ENCODE data around the gene CLEC16A. TPM values are rescaled to one million over a fixed set of nuclear protein-coding genes. Genes with fewer than 3 reads are reported as not detected.
"Not testable (repeated sequence)": the region's sequence is repeated elsewhere in the genome, so short reads cannot be mapped to it uniquely, and the experiment has no call there.

The CLEC16A gene
- polyA plus RNA-seq, 2 donors, result 9.0 to 12.5 TPM

- peak overlapping the region; percentile 28 to 53 for H3K27ac ChIP-seq (ENCODE audit: low read depth in 2 of 2, low read length in 1 of 2)
- 69 to 73% methylated on average over 7 of the region's 7 CpGs for WGBS, 2 donors
- H3K27me3 ChIP-seq (ENCODE audit: control insufficient read depth in 1 of 2, insufficient read depth in 2 of 2, low read length in 2 of 2), result no peaks in the 10 kb centered on the region
- no peak overlapping the region for H3K4me3 ChIP-seq (ENCODE audit: low read depth in 1 of 2, low read length in 2 of 2)
- peaks cover 0 to 3% of the 10 kb centered on the region in 2 donors for H3K36me3 ChIP-seq (ENCODE audit: control insufficient read depth in 2 of 2, insufficient read depth in 2 of 2, low read length in 1 of 2)
- no peaks in the 10 kb centered on the region for H3K9me3 ChIP-seq (ENCODE audit: control insufficient read depth in 2 of 2, insufficient read depth in 1 of 2, low read depth in 1 of 2, low read length in 1 of 2)
- peaks cover 5 to 6% of the 10 kb centered on the region in 2 donors for H3K4me1 ChIP-seq (ENCODE audit: control insufficient read depth in 2 of 2, insufficient read depth in 2 of 2, low read length in 1 of 2)
Measured at GRCh38 chr16:11099672-11100205, 155.4 kb downstream of the CLEC16A start.

- peaks cover 5 to 6% of the 10 kb centered on the region in 2 donors for H3K4me1 ChIP-seq (ENCODE audit: control insufficient read depth in 2 of 2, insufficient read depth in 2 of 2, low read length in 1 of 2)
- WGBS, 2 donors, result 44 to 45% methylated on average over 6 of the region's 6 CpGs
Measured at GRCh38 chr16:11100239-11100750, 155.9 kb downstream of the CLEC16A start.

DNA sequence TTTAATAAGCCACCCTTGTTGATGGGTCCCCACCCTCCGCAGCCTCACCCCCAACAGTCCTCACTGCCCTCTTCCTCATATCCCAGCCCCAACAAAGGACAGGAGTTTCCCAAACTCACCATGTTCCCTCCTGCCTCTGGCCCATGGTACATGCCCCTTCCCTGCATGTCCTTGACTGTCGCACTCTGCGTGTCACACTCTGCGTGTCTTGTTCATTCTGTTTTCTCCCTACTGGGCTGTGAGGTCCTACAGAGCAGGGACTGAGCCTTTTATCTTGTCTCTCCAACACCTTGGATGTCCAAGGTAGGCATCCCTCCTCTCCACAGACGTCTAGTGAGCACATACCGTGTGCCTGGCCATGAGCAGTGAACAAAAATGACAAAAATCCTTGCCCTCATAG, 156.9 kb downstream of the CLEC16A start:
- Histone ChIP-seq H3K9me3 (ENCODE audit: control insufficient read depth in 2 of 2, insufficient read depth in 1 of 2, low read depth in 1 of 2, low read length in 1 of 2) (no peaks in the 10 kb centered on the region), H3K27me3 (ENCODE audit: control insufficient read depth in 1 of 2, insufficient read depth in 2 of 2, low read length in 2 of 2) (no peaks in the 10 kb centered on the region), H3K36me3 (ENCODE audit: control insufficient read depth in 2 of 2, insufficient read depth in 2 of 2, low read length in 1 of 2) (peaks cover 0 to 3% of the 10 kb centered on the region in 2 donors), H3K27ac (ENCODE audit: low read depth in 2 of 2, low read length in 1 of 2) (no peak overlapping the region), H3K4me3 (ENCODE audit: low read depth in 1 of 2, low read length in 2 of 2) (no peak overlapping the region), H3K4me1 (ENCODE audit: control insufficient read depth in 2 of 2, insufficient read depth in 2 of 2, low read length in 1 of 2) (peaks cover 5 to 9% of the 10 kb centered on the region in 2 donors)
- WGBS, 2 donors, result 88 to 96% methylated on average over 6 of the region's 6 CpGs

More at GRCh38 chr16:11100239-11100750, 155.9 kb downstream of the CLEC16A start:
- Histone ChIP-seq H3K4me3 (ENCODE audit: low read depth in 1 of 2, low read length in 2 of 2) (no peak overlapping the region), H3K27me3 (ENCODE audit: control insufficient read depth in 1 of 2, insufficient read depth in 2 of 2, low read length in 2 of 2) (no peaks in the 10 kb centered on the region), H3K36me3 (ENCODE audit: control insufficient read depth in 2 of 2, insufficient read depth in 2 of 2, low read length in 1 of 2) (peaks cover 0 to 3% of the 10 kb centered on the region in 2 donors), H3K9me3 (ENCODE audit: control insufficient read depth in 2 of 2, insufficient read depth in 1 of 2, low read depth in 1 of 2, low read length in 1 of 2) (no peaks in the 10 kb centered on the region), H3K27ac (ENCODE audit: low read depth in 2 of 2, low read length in 1 of 2) (peak overlapping the region; percentile 50 to 53)

DNA sequence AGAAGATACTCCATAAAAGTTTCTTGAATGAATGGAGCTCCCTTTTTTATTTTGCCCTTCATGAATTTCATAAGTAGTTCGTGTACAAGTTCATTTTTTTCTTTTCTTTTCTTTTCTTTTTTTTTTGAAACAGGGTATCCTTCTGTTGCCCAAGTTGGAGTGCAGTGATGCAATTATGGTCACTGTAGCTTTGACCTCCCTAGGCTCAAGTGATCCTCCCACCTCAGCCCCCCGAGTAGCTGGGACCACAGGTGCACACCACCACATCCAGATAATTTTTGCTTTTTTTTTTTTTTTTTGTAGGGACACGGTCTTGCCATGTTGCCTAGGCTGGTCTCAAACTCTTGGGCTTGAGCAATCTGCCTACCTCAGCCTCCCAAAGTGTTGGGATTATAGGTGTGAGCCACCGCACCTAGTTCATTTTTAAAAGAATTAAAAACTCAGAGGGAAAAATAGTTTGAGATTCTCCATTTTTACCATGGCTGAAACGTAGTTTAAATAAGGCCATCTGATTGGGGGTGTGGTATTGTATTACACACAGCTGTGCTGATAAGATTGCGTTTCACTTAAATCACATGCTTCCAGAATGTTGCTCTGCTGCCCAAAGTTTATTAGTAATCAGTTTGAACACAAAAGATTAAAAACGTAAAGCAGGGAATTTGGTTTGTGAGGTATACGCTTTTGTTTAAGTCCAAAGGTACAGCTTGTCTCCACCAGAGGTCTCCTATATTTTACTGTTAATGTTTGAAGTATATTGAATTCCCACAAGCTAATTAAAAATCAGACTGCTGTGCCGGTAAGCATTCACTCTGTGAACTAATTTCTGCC, 157.5 kb downstream of the CLEC16A start:
- Histone ChIP-seq H3K9me3 (ENCODE audit: control insufficient read depth in 2 of 2, insufficient read depth in 1 of 2, low read depth in 1 of 2, low read length in 1 of 2) (no peaks in the 10 kb centered on the region), H3K27me3 (ENCODE audit: control insufficient read depth in 1 of 2, insufficient read depth in 2 of 2, low read length in 2 of 2) (no peaks in the 10 kb centered on the region), H3K4me1 (ENCODE audit: control insufficient read depth in 2 of 2, insufficient read depth in 2 of 2, low read length in 1 of 2) (peaks cover 5 to 9% of the 10 kb centered on the region in 2 donors), H3K4me3 (ENCODE audit: low read depth in 1 of 2, low read length in 2 of 2) (no peak overlapping the region), H3K27ac (ENCODE audit: low read depth in 2 of 2, low read length in 1 of 2) (no peak overlapping the region), H3K36me3 (ENCODE audit: control insufficient read depth in 2 of 2, insufficient read depth in 2 of 2, low read length in 1 of 2) (peaks cover 0 to 3% of the 10 kb centered on the region in 2 donors)
- 61 to 78% methylated on average over 9 of the region's 9 CpGs for WGBS, 2 donors

- Histone ChIP-seq H3K4me1 (ENCODE audit: control insufficient read depth in 2 of 2, insufficient read depth in 2 of 2, low read length in 1 of 2) (peaks cover 5 to 9% of the 10 kb centered on the region in 2 donors), H3K36me3 (ENCODE audit: control insufficient read depth in 2 of 2, insufficient read depth in 2 of 2, low read length in 1 of 2) (peaks cover 0 to 3% of the 10 kb centered on the region in 2 donors), H3K4me3 (ENCODE audit: low read depth in 1 of 2, low read length in 2 of 2) (no peak overlapping the region), H3K27ac (ENCODE audit: low read depth in 2 of 2, low read length in 1 of 2) (no peak overlapping the region), H3K27me3 (ENCODE audit: control insufficient read depth in 1 of 2, insufficient read depth in 2 of 2, low read length in 2 of 2) (no peaks in the 10 kb centered on the region), H3K9me3 (ENCODE audit: control insufficient read depth in 2 of 2, insufficient read depth in 1 of 2, low read depth in 1 of 2, low read length in 1 of 2) (no peaks in the 10 kb centered on the region)
- WGBS, 2 donors, result 61 to 84% methylated on average over 3 of the region's 3 CpGs
Measured at GRCh38 chr16:11102523-11102898, 158.1 kb downstream of the CLEC16A start.

- H3K27ac ChIP-seq (ENCODE audit: low read depth in 2 of 2, low read length in 1 of 2); H3K27me3 ChIP-seq (ENCODE audit: control insufficient read depth in 1 of 2, insufficient read depth in 2 of 2, low read length in 2 of 2); H3K4me3 ChIP-seq (ENCODE audit: low read depth in 1 of 2, low read length in 2 of 2); H3K4me1 ChIP-seq (ENCODE audit: control insufficient read depth in 2 of 2, insufficient read depth in 2 of 2, low read length in 1 of 2); H3K9me3 ChIP-seq (ENCODE audit: control insufficient read depth in 2 of 2, insufficient read depth in 1 of 2, low read depth in 1 of 2, low read length in 1 of 2); H3K36me3 ChIP-seq (ENCODE audit: control insufficient read depth in 2 of 2, insufficient read depth in 2 of 2, low read length in 1 of 2): not testable (repeated sequence)
- 93 to 94% methylated on average over 5 of the region's 5 CpGs for WGBS, 2 donors
Measured at GRCh38 chr16:11103301-11103700, 158.9 kb downstream of the CLEC16A start.

- H3K36me3 ChIP-seq (ENCODE audit: control insufficient read depth in 2 of 2, insufficient read depth in 2 of 2, low read length in 1 of 2), result peaks cover 0 to 5% of the 10 kb centered on the region in 2 donors
- peaks cover under 1 to 4% of the 10 kb centered on the region in 2 donors for H3K4me1 ChIP-seq (ENCODE audit: control insufficient read depth in 2 of 2, insufficient read depth in 2 of 2, low read length in 1 of 2)
- WGBS, 2 donors, result 70 to 72% methylated on average over 4 of the region's 4 CpGs
- no peaks in the 10 kb centered on the region for H3K27me3 ChIP-seq (ENCODE audit: control insufficient read depth in 1 of 2, insufficient read depth in 2 of 2, low read length in 2 of 2)
- no peaks in the 10 kb centered on the region for H3K9me3 ChIP-seq (ENCODE audit: control insufficient read depth in 2 of 2, insufficient read depth in 1 of 2, low read depth in 1 of 2, low read length in 1 of 2)
- no peak overlapping the region for H3K4me3 ChIP-seq (ENCODE audit: low read depth in 1 of 2, low read length in 2 of 2)
- peak overlapping the region in 1 of 2 donors; percentile 15 for H3K27ac ChIP-seq (ENCODE audit: low read depth in 2 of 2, low read length in 1 of 2)
Measured at GRCh38 chr16:11104168-11105037, 160.0 kb downstream of the CLEC16A start.

GRCh38 chr16:11105038-11105903, 160.9 kb downstream of the CLEC16A start:
- Histone ChIP-seq H3K27me3 (ENCODE audit: control insufficient read depth in 1 of 2, insufficient read depth in 2 of 2, low read length in 2 of 2) (no peaks in the 10 kb centered on the region), H3K9me3 (ENCODE audit: control insufficient read depth in 2 of 2, insufficient read depth in 1 of 2, low read depth in 1 of 2, low read length in 1 of 2) (no peaks in the 10 kb centered on the region), H3K36me3 (ENCODE audit: control insufficient read depth in 2 of 2, insufficient read depth in 2 of 2, low read length in 1 of 2) (peaks cover 0 to 5% of the 10 kb centered on the region in 2 donors), H3K4me3 (ENCODE audit: low read depth in 1 of 2, low read length in 2 of 2) (no peak overlapping the region), H3K4me1 (ENCODE audit: control insufficient read depth in 2 of 2, insufficient read depth in 2 of 2, low read length in 1 of 2) (peaks cover 4% of the 10 kb centered on the region in 2 donors), H3K27ac (ENCODE audit: low read depth in 2 of 2, low read length in 1 of 2) (peak overlapping the region; percentile 11 to 41)
- 38 to 39% methylated on average over 7 of the region's 7 CpGs for WGBS, 2 donors
